H1 (cell line): ENCODE results near the gene IL27RA. TPM values are rescaled to one million over a fixed set of nuclear protein-coding genes. Genes with fewer than 3 reads are reported as not detected.

Experiments
- CTCF ChIA-PET: fragments of 300-600 bp; sonication (Branson Sonifier 250); formaldehyde crosslinking; loops from one replicate; lab custom pipeline; 2021; ENCODE audit not compliant: partially characterized antibody; lab: Charles Lee
- POLR2A ChIA-PET: fragments of 300-600 bp; sonication (Branson Sonifier 250); formaldehyde crosslinking; loops from one replicate; lab custom pipeline; 2021; ENCODE audit warnings: inconsistent platforms; ENCODE audit not compliant: partially characterized antibody; lab: Charles Lee
- DNase-seq, 2 experiments: peaks; one replicate each; pipeline versions ENCODE4 v3.0.0 to v3.0.0-alpha.2; 2010 to 2022; ENCODE audit warnings: low spot score in 2 of 2, low read depth in 1 of 2, mixed read lengths in 1 of 2
- FAIRE-seq: peaks from 2 replicates; lab custom pipeline; 2011; peaks lifted over from hg19 to GRCh38; lab: Jason Lieb, UNC
- H2AFZ ChIP-seq: 2 replicates; pipeline ENCODE4 v1.8.1; 2012; ENCODE audit warnings: low read length, inconsistent platforms
- H2AK5ac ChIP-seq: 2 replicates; pipeline ENCODE4 v1.6.1; 2013; ENCODE audit warnings: low read depth, low read length
- H2BK120ac ChIP-seq: replicated peaks from 2 replicates; pipeline ENCODE3; 2013; ENCODE audit warnings: low read depth, low read length, inconsistent platforms
- H2BK12ac ChIP-seq: 2 replicates; pipeline ENCODE4 v1.6.1; 2013; ENCODE audit warnings: low read depth, low read length
- H2BK15ac ChIP-seq: 2 replicates; pipeline ENCODE4 v1.6.1; 2013; ENCODE audit warnings: low read length
- H2BK20ac ChIP-seq: 2 replicates; pipeline ENCODE4 v1.6.1; 2013; ENCODE audit warnings: low read length
- H2BK5ac ChIP-seq: 2 replicates; pipeline ENCODE4 v1.6.1; 2013; ENCODE audit warnings: low read depth, low read length
- H3K14ac ChIP-seq: 2 replicates; pipeline ENCODE4 v1.6.1; 2013; ENCODE audit warnings: inconsistent platforms; ENCODE audit not compliant: insufficient read length
- H3K18ac ChIP-seq: 2 replicates; pipeline ENCODE4 v1.6.1; 2013; ENCODE audit warnings: low read length; ENCODE audit errors: extremely low read depth
- H3K23ac ChIP-seq: 2 replicates; pipeline ENCODE4 v1.6.1; 2013; ENCODE audit warnings: inconsistent platforms; ENCODE audit not compliant: insufficient read length
- H3K23me2 ChIP-seq: 2 replicates; pipeline ENCODE4 v1.6.1; 2013; ENCODE audit warnings: low read depth, low read length
- H3K27ac ChIP-seq: 2 replicates; pipeline ENCODE4 v1.6.1; 2011; ENCODE audit warnings: low read depth, low read length, inconsistent platforms
- H3K27me3 ChIP-seq, 4 experiments: replicated peaks in 1 of 4; 1 replicate in 1 of 4; 2 replicates in 3 of 4; pipeline versions ENCODE4 v1.6.1 to v1.8.1; 2011 to 2013; ENCODE audit warnings: low read length in 3 of 4, mild to moderate bottlenecking in 3 of 4, inconsistent platforms in 2 of 4, mixed read lengths in 2 of 4, moderate library complexity in 1 of 4; ENCODE audit not compliant: control insufficient read depth in 3 of 4, insufficient read depth in 3 of 4; ENCODE audit errors: extremely low read depth in 1 of 4
- H3K36me3 ChIP-seq, 4 experiments: 2 replicates each; pipeline versions ENCODE4 v1.6.1 to v1.8.1; 2011 to 2013; ENCODE audit warnings: mild to moderate bottlenecking in 4 of 4, low read length in 3 of 4, moderate library complexity in 2 of 4, control low read depth in 1 of 4, inconsistent platforms in 1 of 4; ENCODE audit not compliant: insufficient read depth in 4 of 4, control insufficient read depth in 2 of 4
- H3K4ac ChIP-seq: replicated peaks from 2 replicates; pipeline ENCODE3; 2013; ENCODE audit warnings: low read length, low read depth, mixed read lengths, inconsistent platforms; ENCODE audit not compliant: insufficient read length
- H3K4me1 ChIP-seq, 4 experiments: replicated peaks in 1 of 4; 1 replicate in 1 of 4; 2 replicates in 3 of 4; pipeline versions ENCODE4 v1.6.1 to v1.8.1; 2011 to 2013; ENCODE audit warnings: low read length in 3 of 4, inconsistent platforms in 2 of 4, mixed read lengths in 1 of 4; ENCODE audit not compliant: insufficient read depth in 4 of 4, control insufficient read depth in 3 of 4
- H3K4me2 ChIP-seq, 2 experiments: 2 replicates each; pipeline versions ENCODE4 v1.6.1 to v1.8.1; 2011 to 2013; ENCODE audit warnings: low read depth in 2 of 2, low read length in 2 of 2, control low read depth in 1 of 2, inconsistent platforms in 1 of 2, mild to moderate bottlenecking in 1 of 2; ENCODE audit not compliant: insufficient read depth in 1 of 2
- H3K4me3 ChIP-seq, 4 experiments: fragments of 200-600, 300-600 bp in 1 of 4; sonication (generic), shearing (Covaris generic), sonication (Bioruptor Twin) in 1 of 4; 2 replicates each; pipeline versions ENCODE4 v1.5.1 to v1.8.1; 2011 to 2016; ENCODE audit warnings: low read length in 4 of 4, low read depth in 3 of 4, control low read depth in 2 of 4, inconsistent platforms in 2 of 4, mild to moderate bottlenecking in 2 of 4, mixed read lengths in 1 of 4, moderate library complexity in 1 of 4; ENCODE audit not compliant: insufficient read depth in 2 of 4; ENCODE audit errors: extremely low read depth in 1 of 4
- H3K56ac ChIP-seq: replicated peaks from 2 replicates; pipeline ENCODE3; 2013; ENCODE audit warnings: low read depth, mild to moderate bottlenecking, mixed read lengths, low read length, inconsistent platforms; ENCODE audit not compliant: insufficient read length
- H3K79me1 ChIP-seq: 2 replicates; pipeline ENCODE4 v1.6.1; 2013; ENCODE audit warnings: low read depth, low read length, control low read depth
- H3K79me2 ChIP-seq, 2 experiments: 2 replicates each; pipeline versions ENCODE4 v1.6.1 to v1.8.1; 2012 to 2013; ENCODE audit warnings: low read length in 2 of 2, mild to moderate bottlenecking in 2 of 2, inconsistent platforms in 1 of 2; ENCODE audit not compliant: insufficient read depth in 2 of 2, control insufficient read depth in 1 of 2
- H3K9ac ChIP-seq, 4 experiments: replicated peaks in 1 of 4; 1 replicate in 1 of 4; 2 replicates in 3 of 4; pipeline versions ENCODE4 v1.6.1 to v1.8.1; 2011 to 2013; ENCODE audit warnings: low read depth in 3 of 4, low read length in 3 of 4, control low read depth in 2 of 4, mild to moderate bottlenecking in 2 of 4, moderate library complexity in 2 of 4, inconsistent platforms in 1 of 4; ENCODE audit errors: extremely low read depth in 1 of 4
- H3K9me3 ChIP-seq, 2 experiments: 2 replicates each; pipeline versions ENCODE4 v1.6.1 to v1.8.1; 2012 to 2013; ENCODE audit warnings: mild to moderate bottlenecking in 2 of 2, moderate library complexity in 2 of 2, control low read depth in 1 of 2, inconsistent platforms in 1 of 2, low read depth in 1 of 2, low read length in 1 of 2, mixed read lengths in 1 of 2; ENCODE audit not compliant: insufficient read depth in 2 of 2
- H4K20me1 ChIP-seq, 2 experiments: replicated peaks in 1 of 2; 2 replicates each; pipeline versions ENCODE3 to v1.8.1; 2011 to 2013; ENCODE audit warnings: inconsistent platforms in 2 of 2, low read length in 2 of 2, mild to moderate bottlenecking in 1 of 2; ENCODE audit not compliant: insufficient read depth in 2 of 2, control insufficient read depth in 1 of 2
- H4K5ac ChIP-seq: 2 replicates; pipeline ENCODE4 v1.6.1; 2013; ENCODE audit warnings: low read length, low read depth, mixed read lengths, inconsistent platforms; ENCODE audit not compliant: insufficient read length
- H4K8ac ChIP-seq: 2 replicates; pipeline ENCODE4 v1.8.0; 2013; ENCODE audit warnings: mild to moderate bottlenecking, moderate library complexity, low read length, inconsistent platforms; ENCODE audit not compliant: insufficient read depth; ENCODE audit errors: extremely low read depth
- H4K91ac ChIP-seq: replicated peaks from 2 replicates; pipeline ENCODE3; 2013; ENCODE audit warnings: low read length, mixed read lengths, inconsistent platforms; ENCODE audit not compliant: insufficient read length
- CREB1 ChIP-seq: IDR thresholded peaks from 2 replicates; pipeline ENCODE4 v1.6.1; 2012; ENCODE audit warnings: inconsistent platforms
- CTCF ChIP-seq, 3 experiments: IDR thresholded peaks; 1 replicate in 2 of 3; 2 replicates in 1 of 3; pipeline versions ENCODE4 v1.5.1 to v1.6.1; 2011; ENCODE audit warnings: low read length in 3 of 3, mild to moderate bottlenecking in 3 of 3, inconsistent platforms in 2 of 3, low read depth in 1 of 3, moderate library complexity in 1 of 3; ENCODE audit not compliant: insufficient read depth in 1 of 3; ENCODE audit errors: control extremely low read depth in 1 of 3
- EP300 ChIP-seq, 2 experiments: IDR thresholded peaks; 1 replicate in 1 of 2; 2 replicates in 1 of 2; pipeline ENCODE4 v1.6.1; 2011 to 2012; ENCODE audit warnings: low read depth in 2 of 2, low read length in 2 of 2, mild to moderate bottlenecking in 2 of 2, borderline replicate concordance in 1 of 2, inconsistent platforms in 1 of 2, moderate library complexity in 1 of 2
- KDM5A ChIP-seq: fragments of 200-600 bp; IDR thresholded peaks from 2 replicates; pipeline ENCODE4 v1.7.1; 2012; ENCODE audit warnings: mild to moderate bottlenecking, low read length, inconsistent platforms, mixed read lengths
- MAX ChIP-seq: IDR thresholded peaks from 2 replicates; pipeline ENCODE4 v1.6.1; 2012; ENCODE audit warnings: inconsistent platforms
- POLR2A ChIP-seq, 2 experiments: IDR thresholded peaks; 1 replicate in 1 of 2; 2 replicates in 1 of 2; pipeline ENCODE4 v1.6.1; 2011; ENCODE audit warnings: low read depth in 2 of 2, low read length in 2 of 2, mild to moderate bottlenecking in 2 of 2; ENCODE audit errors: control extremely low read depth in 1 of 2
- SP1 ChIP-seq: IDR thresholded peaks from 2 replicates; pipeline ENCODE4 v1.6.1; 2011; ENCODE audit warnings: low read depth, low read length
- TAF1 ChIP-seq: IDR thresholded peaks from 2 replicates; pipeline ENCODE4 v1.6.1; 2011; ENCODE audit warnings: mild to moderate bottlenecking, low read depth, low read length
- YY1 ChIP-seq: IDR thresholded peaks from 2 replicates; pipeline ENCODE4 v1.6.1; 2011; ENCODE audit warnings: low read depth, mild to moderate bottlenecking, low read length
- WGBS, 2 experiments: shearing (Covaris generic) in 1 of 2; methylation state at CpG; one replicate each; pipeline versions ENCODE4 v1.1.6 to v1.1.7; 2013 to 2015; ENCODE audit warnings: low lambda C conversion rate in 2 of 2, mixed read lengths in 2 of 2, inconsistent platforms in 1 of 2, low coverage in 1 of 2, missing lambda C conversion rate in 1 of 2; ENCODE audit not compliant: insufficient replicate concordance in 2 of 2, insufficient coverage in 1 of 2, insufficient read length in 1 of 2; ENCODE audit errors: extremely low coverage in 1 of 2, missing lambda C conversion rate in 1 of 2; 5-methylcytosine and 5-hydroxymethylcytosine counted together
- polyA plus RNA-seq, 7 experiments: library from polyadenylated mRNA; depleted of rRNA in 3 of 7; stranded (reverse) in 5 of 7; unstranded in 2 of 7; fragments of >200 nt in 5 of 7; fragments of 200-250 nt in 2 of 7; gene quantifications; 1 replicate in 5 of 7; 2 replicates in 1 of 7; 4 replicates in 1 of 7; pipeline versions ENCODE4 v1.2.1 to v1.2.3, GENCODE V29; 2011 to 2013; ENCODE audit warnings: missing spikeins in 2 of 7, mixed read lengths in 2 of 7
- total RNA-seq: library from RNA; stranded (reverse); fragmentation: NEBNext Ultra II Directional; extraction: Animal tissue kit (Norgen Biotek cat#: 25700); gene quantifications from 2 replicates; pipeline ENCODE4 v1.2.1, GENCODE V29; 2021

Gene IL27RA
- total and polyA plus RNA-seq, 2 of the 8 experiments (the other 6 are each of a cell fraction or from before 2014, with no cell fraction given): 9.9 to 14.7 TPM

GRCh38 chr19:14023404-14024235, 7.9 kb upstream of the IL27RA start:
- H3K9me3 ChIP-seq: no peaks in the 10 kb centered on the region
- H3K56ac ChIP-seq: no peak overlapping the region
- WGBS, 2 experiments: 56% methylated on average over 9 of the region's 9 CpGs; no CpG with 5 or more reads in 1 of the 2 experiments
- H3K79me1 ChIP-seq: no peaks in the 10 kb centered on the region
- ChIA-PET CTCF (interaction anchor here (0.6 to 2.3 kb wide), 18 partner anchors 8 to 458 kb away, joined by 3 to 15 read pairs (median 4); partner anchors contain the start of gene IL27RA), POLR2A (interaction anchor here (0.6 to 1.9 kb wide), 5 partner anchors 8 to 63 kb away, joined by 3 to 5 read pairs (median 5); partner anchors contain the start of genes C19orf67, IL27RA and RFX1)
- H3K4me3 ChIP-seq: no peak overlapping the region
- peak overlapping the region; percentile 40; the same call in 1 of the 2 replicates for H2BK20ac ChIP-seq
- no peak overlapping the region for H2BK12ac ChIP-seq
- H3K9ac ChIP-seq: no peak overlapping the region
- H3K4me1 ChIP-seq: peaks cover 0 to 2% (median under 1%) of the 10 kb centered on the region in 4 experiments; a peak in 1 of 7 replicates
- peak overlapping the region; percentile 85 for H2BK15ac ChIP-seq
- no peaks in the 10 kb centered on the region for H3K23me2 ChIP-seq
- H3K4me2 ChIP-seq: no peak overlapping the region
- no peak overlapping the region for H3K4ac ChIP-seq
- H4K8ac ChIP-seq: no peak overlapping the region; the same call in 1 of the 2 replicates
- DNase-seq (peak; percentile 62 to 78), FAIRE-seq (peak; percentile 65)
- no peak overlapping the region for H2AK5ac ChIP-seq
- no peak overlapping the region for H3K14ac ChIP-seq
- no peaks in the 10 kb centered on the region for H3K79me2 ChIP-seq
- H2BK120ac ChIP-seq: peak overlapping the region; percentile 20
- no peaks in the 10 kb centered on the region for H4K20me1 ChIP-seq
- no peaks in the 10 kb centered on the region for H3K27me3 ChIP-seq
- no peaks in the 10 kb centered on the region for H3K36me3 ChIP-seq
- no peak overlapping the region for H3K18ac ChIP-seq
- no peak overlapping the region for H3K27ac ChIP-seq
- no peak overlapping the region for H3K23ac ChIP-seq
- no peak overlapping the region; the same call in 1 of the 2 replicates for H2AFZ ChIP-seq
- no peak overlapping the region for H2BK5ac ChIP-seq
- no peak overlapping the region for H4K5ac ChIP-seq
- no peak overlapping the region for H4K91ac ChIP-seq
- TF ChIP-seq CREB1 (no peak), CTCF (IDR thresholded peaks at IDR 0.05; ENCODE audit: control extremely low read depth in 1 of 3, insufficient read depth in 1 of 3, low read depth in 1 of 3, low read length in 3 of 3) (peak; percentile 73 to 86 (median 78)), KDM5A (no peak), YY1 (no peak), MAX (no peak), TAF1 (peak; percentile 46; the same call in 1 of the 2 replicates), POLR2A (IDR thresholded peaks at IDR 0.05; ENCODE audit: control extremely low read depth in 1 of 2, low read depth in 2 of 2, low read length in 2 of 2) (0 out of 3 replicates have a peak, but pooled peaks of 1 of the 2 experiments have one; percentile 24), SP1 (peak; percentile 48; the same call in 1 of the 2 replicates), EP300 (IDR thresholded peaks at IDR 0.05; ENCODE audit: borderline replicate concordance in 1 of 2, low read depth in 2 of 2, low read length in 2 of 2) (0 out of 3 replicates have a peak, but pooled peaks of 1 of the 2 experiments have one; percentile 45)
